DND-41 (cell line): Measurements from ENCODE around the gene ABCG5.

Experiments
- ATAC-seq: fragments of 200-7000 bp; cut with Tn5 transposase; 3 replicates; pipeline ENCODE4 v1.9.1; 2021; ENCODE audit warnings: low read depth; ENCODE audit not compliant: insufficient read depth
- DNase-seq: peaks from one replicate; pipeline ENCODE4 v3.0.0-alpha.2; 2020
- H2AFZ ChIP-seq: 2 replicates; pipeline ENCODE4 v1.6.0; 2012; ENCODE audit warnings: low read depth, low read length
- H3K27ac ChIP-seq: 2 replicates; pipeline ENCODE4 v1.5.1; 2012; ENCODE audit warnings: low read length, inconsistent platforms
- H3K27me3 ChIP-seq: fragments of 200-600 bp; sonication (generic); 2 replicates; pipeline ENCODE4 v1.6.0; 2012; ENCODE audit warnings: low read length, mild to moderate bottlenecking, inconsistent platforms; ENCODE audit not compliant: insufficient read depth, poor library complexity
- H3K36me3 ChIP-seq: 2 replicates; pipeline ENCODE4 v1.5.1; 2012; ENCODE audit warnings: low read length, inconsistent platforms; ENCODE audit not compliant: insufficient read depth
- H3K4me1 ChIP-seq: 2 replicates; pipeline ENCODE4 v1.5.1; 2012; ENCODE audit warnings: mild to moderate bottlenecking, low read length; ENCODE audit not compliant: insufficient read depth
- H3K4me2 ChIP-seq: 2 replicates; pipeline ENCODE4 v1.6.0; 2012; ENCODE audit warnings: mild to moderate bottlenecking, moderate library complexity, low read length, inconsistent platforms; ENCODE audit not compliant: insufficient read depth
- H3K4me3 ChIP-seq, 2 experiments: fragments of 200-600 bp in 1 of 2; shearing (Covaris generic) in 1 of 2; 2 replicates each; pipeline ENCODE4 v1.5.1; 2012 to 2016; ENCODE audit warnings: inconsistent platforms in 2 of 2, low read length in 2 of 2, mild to moderate bottlenecking in 2 of 2, low read depth in 1 of 2, moderate library complexity in 1 of 2
- H3K79me2 ChIP-seq: 2 replicates; pipeline ENCODE4 v1.6.0; 2012; ENCODE audit warnings: low read length, inconsistent platforms; ENCODE audit not compliant: insufficient read depth
- H3K9ac ChIP-seq: 2 replicates; pipeline ENCODE4 v1.6.0; 2012; ENCODE audit warnings: low read depth, mild to moderate bottlenecking, inconsistent platforms, low read length, moderate library complexity
- H3K9me3 ChIP-seq: 2 replicates; pipeline ENCODE4 v1.5.1; 2012; ENCODE audit warnings: low read length, moderate library complexity, mild to moderate bottlenecking, inconsistent platforms; ENCODE audit not compliant: insufficient read depth, severe bottlenecking
- H4K20me1 ChIP-seq: 2 replicates; pipeline ENCODE4 v1.6.0; 2012; ENCODE audit warnings: low read length; ENCODE audit not compliant: insufficient read depth
- EZH2 ChIP-seq: IDR thresholded peaks from 3 replicates; pipeline ENCODE4 v1.6.1; 2012; ENCODE audit warnings: borderline replicate concordance, low read depth, mild to moderate bottlenecking, moderate library complexity, low read length, inconsistent platforms; ENCODE audit not compliant: severe bottlenecking
- TF ChIP-seq, protein P1 (sequence below): IDR thresholded peaks from 2 replicates; pipeline ENCODE4 v1.5.1; 2012; ENCODE audit warnings: borderline replicate concordance, low read length, moderate library complexity, mild to moderate bottlenecking; ENCODE audit not compliant: poor library complexity, severe bottlenecking; ENCODE audit errors: extremely low read depth

The ABCG5 gene

DNA sequence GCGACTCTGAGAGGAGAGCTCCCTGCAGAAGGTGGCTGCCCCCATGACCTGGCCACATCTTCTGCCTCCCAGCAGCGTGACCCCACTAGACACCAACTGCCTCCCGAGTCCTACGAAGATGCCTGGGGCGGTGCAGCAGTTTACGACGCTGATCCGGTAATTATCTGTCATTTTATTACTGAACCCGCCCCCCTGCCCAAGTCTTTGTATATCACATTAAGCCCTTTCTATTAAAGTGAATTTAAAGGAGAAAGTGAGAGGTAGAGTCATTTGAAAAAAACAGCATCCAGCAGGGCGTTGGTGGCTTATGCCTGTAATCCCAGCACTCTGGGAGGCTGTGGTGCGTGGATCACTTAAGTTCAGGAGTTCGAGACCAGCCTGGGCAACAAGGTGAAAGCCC lies 33.5 kb upstream of the ABCG5 start:
- H3K27me3 ChIP-seq = no peaks in the 10 kb centered on the region
- no peak overlapping the region for H3K27ac ChIP-seq
- no peak for DNase-seq
- H3K4me2 ChIP-seq = no peak overlapping the region
- TF ChIP-seq, protein P1, sequence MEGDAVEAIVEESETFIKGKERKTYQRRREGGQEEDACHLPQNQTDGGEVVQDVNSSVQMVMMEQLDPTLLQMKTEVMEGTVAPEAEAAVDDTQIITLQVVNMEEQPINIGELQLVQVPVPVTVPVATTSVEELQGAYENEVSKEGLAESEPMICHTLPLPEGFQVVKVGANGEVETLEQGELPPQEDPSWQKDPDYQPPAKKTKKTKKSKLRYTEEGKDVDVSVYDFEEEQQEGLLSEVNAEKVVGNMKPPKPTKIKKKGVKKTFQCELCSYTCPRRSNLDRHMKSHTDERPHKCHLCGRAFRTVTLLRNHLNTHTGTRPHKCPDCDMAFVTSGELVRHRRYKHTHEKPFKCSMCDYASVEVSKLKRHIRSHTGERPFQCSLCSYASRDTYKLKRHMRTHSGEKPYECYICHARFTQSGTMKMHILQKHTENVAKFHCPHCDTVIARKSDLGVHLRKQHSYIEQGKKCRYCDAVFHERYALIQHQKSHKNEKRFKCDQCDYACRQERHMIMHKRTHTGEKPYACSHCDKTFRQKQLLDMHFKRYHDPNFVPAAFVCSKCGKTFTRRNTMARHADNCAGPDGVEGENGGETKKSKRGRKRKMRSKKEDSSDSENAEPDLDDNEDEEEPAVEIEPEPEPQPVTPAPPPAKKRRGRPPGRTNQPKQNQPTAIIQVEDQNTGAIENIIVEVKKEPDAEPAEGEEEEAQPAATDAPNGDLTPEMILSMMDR = no peak
- TF ChIP-seq EZH2 = no peak
- ATAC-seq = no peak
- no peaks in the 10 kb centered on the region for H3K9me3 ChIP-seq
- no peak overlapping the region for H3K4me3 ChIP-seq
- no peak overlapping the region for H2AFZ ChIP-seq
- H3K9ac ChIP-seq = no peak overlapping the region
- no peaks in the 10 kb centered on the region for H3K36me3 ChIP-seq
- no peaks in the 10 kb centered on the region for H4K20me1 ChIP-seq
- H3K4me1 ChIP-seq = no peaks in the 10 kb centered on the region
- no peaks in the 10 kb centered on the region for H3K79me2 ChIP-seq

DNA sequence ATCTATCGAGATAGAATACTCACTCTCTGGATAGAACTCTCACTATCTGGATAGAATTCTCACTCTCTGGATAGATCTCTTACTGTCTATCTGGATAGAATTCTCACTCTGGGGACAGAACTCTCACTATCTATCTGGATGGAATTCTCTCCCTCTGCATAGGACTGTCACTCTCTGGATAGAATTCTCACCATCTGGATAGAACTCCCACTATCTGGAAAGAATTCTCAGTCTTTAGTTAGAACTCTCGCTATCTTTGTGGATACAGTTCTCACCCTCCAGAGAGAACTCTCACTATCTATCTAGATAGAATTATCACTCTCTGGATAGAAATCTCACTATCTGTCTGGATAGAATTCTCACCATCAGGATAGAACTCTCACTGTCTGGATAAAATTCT lies 16.7 kb upstream of the ABCG5 start:
- TF ChIP-seq, protein P1 = no peak
- TF ChIP-seq EZH2 = no peak
- ATAC-seq = no peak
- Histone ChIP-seq H4K20me1 (no peaks in the 10 kb centered on the region), H3K27ac (no peak overlapping the region), H2AFZ (no peak overlapping the region), H3K79me2 (no peaks in the 10 kb centered on the region), H3K4me2 (no peak overlapping the region), H3K9me3 (no peaks in the 10 kb centered on the region), H3K4me1 (no peaks in the 10 kb centered on the region), H3K4me3 (no peak overlapping the region), H3K27me3 (peaks cover 4% of the 10 kb centered on the region), H3K36me3 (no peaks in the 10 kb centered on the region), H3K9ac (no peak overlapping the region)
- DNase-seq = no peak

- Histone ChIP-seq H3K4me1 (no peaks in the 10 kb centered on the region), H3K27me3 (peaks cover 4% of the 10 kb centered on the region), H3K79me2 (no peaks in the 10 kb centered on the region), H3K4me2 (no peak overlapping the region), H4K20me1 (no peaks in the 10 kb centered on the region), H3K4me3 (no peak overlapping the region), H3K9ac (no peak overlapping the region), H3K9me3 (no peaks in the 10 kb centered on the region), H2AFZ (no peak overlapping the region), H3K36me3 (no peaks in the 10 kb centered on the region), H3K27ac (no peak overlapping the region)
- DNase-seq (no peak), ATAC-seq (no peak)
- TF ChIP-seq, protein P1 = no peak
- no peak for TF ChIP-seq EZH2
These were observed 16.0 kb upstream of the ABCG5 start for GRCh38 chr2:43854671-43855070.
